Glutamatergic neuron (in vitro differentiated cells): Measurements from ENCODE around the gene ANXA3. TPM values are rescaled to one million over a fixed set of nuclear protein-coding genes. Genes with fewer than 3 reads are reported as not detected.

Experiments used
- DNase-seq: peaks from one replicate; pipeline ENCODE4 v3.0.0; 2022
- H3K27ac Mint-ChIP-seq: one replicate; pipeline ENCODE4 v1.8.0; 2020; ENCODE audit warnings: mild to moderate bottlenecking, mixed read lengths, inconsistent platforms; ENCODE audit not compliant: unreplicated experiment
- H3K27me3 Mint-ChIP-seq: one replicate; pipeline ENCODE4 v1.8.0; 2020; ENCODE audit warnings: mild to moderate bottlenecking, moderate library complexity, mixed read lengths, inconsistent platforms; ENCODE audit not compliant: unreplicated experiment
- H3K36me3 Mint-ChIP-seq: one replicate; pipeline ENCODE4 v1.8.0; 2020; ENCODE audit warnings: mild to moderate bottlenecking, mixed read lengths, inconsistent platforms; ENCODE audit not compliant: unreplicated experiment
- H3K4me1 Mint-ChIP-seq: one replicate; pipeline ENCODE4 v1.8.0; 2020; ENCODE audit warnings: mild to moderate bottlenecking, low read depth, mixed read lengths, inconsistent platforms; ENCODE audit not compliant: unreplicated experiment
- H3K4me3 Mint-ChIP-seq: one replicate; pipeline ENCODE4 v1.8.0; 2020; ENCODE audit warnings: mild to moderate bottlenecking, mixed read lengths, inconsistent platforms; ENCODE audit not compliant: unreplicated experiment
- H3K9me3 Mint-ChIP-seq: one replicate; pipeline ENCODE4 v1.8.0; 2020; ENCODE audit warnings: mild to moderate bottlenecking, moderate library complexity, mixed read lengths, inconsistent platforms; ENCODE audit not compliant: unreplicated experiment
- total RNA-seq: library from RNA; stranded (reverse); fragmentation: NEBNext Ultra II Directional; extraction: Animal tissue kit (Norgen Biotek cat#: 25700); gene quantifications from one replicate; pipeline ENCODE4 v1.2.1, GENCODE V29; 2021; ENCODE audit not compliant: unreplicated experiment
- TF ChIP-seq, protein P1 (sequence below): fragments of 200-600 bp; sonication (generic); IDR thresholded peaks from one replicate; pipeline ENCODE4 v1.5.0; 2021; ENCODE audit not compliant: partially characterized antibody, unreplicated experiment

ANXA3 gene
- total RNA-seq, 1 donor from 2014 or later, result not detected

DNA sequence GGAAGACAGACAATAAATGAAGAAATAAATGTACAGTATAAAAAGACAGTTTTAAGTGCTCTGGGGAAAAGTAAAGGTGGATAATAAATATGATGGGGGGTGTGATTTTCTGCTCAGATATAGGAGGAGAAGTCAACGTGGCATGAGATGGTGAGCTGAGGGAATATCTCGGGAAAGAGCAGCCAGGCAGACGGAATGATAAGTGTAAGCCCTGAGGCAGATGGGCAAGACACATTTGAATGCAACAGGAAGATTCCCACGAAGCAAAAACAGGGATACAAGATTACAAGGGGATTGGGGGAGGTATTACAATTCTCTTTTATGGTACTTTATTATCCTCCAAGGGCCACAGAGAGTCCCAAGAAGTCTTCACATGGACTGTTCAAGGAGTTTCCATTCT lies 11.1 kb downstream of the ANXA3 start:
- no peaks in the 10 kb centered on the region for H3K36me3 Mint-ChIP-seq
- no peaks in the 10 kb centered on the region for H3K9me3 Mint-ChIP-seq
- H3K4me3 Mint-ChIP-seq, result no peak overlapping the region
- no peak for DNase-seq
- TF ChIP-seq, protein P1, sequence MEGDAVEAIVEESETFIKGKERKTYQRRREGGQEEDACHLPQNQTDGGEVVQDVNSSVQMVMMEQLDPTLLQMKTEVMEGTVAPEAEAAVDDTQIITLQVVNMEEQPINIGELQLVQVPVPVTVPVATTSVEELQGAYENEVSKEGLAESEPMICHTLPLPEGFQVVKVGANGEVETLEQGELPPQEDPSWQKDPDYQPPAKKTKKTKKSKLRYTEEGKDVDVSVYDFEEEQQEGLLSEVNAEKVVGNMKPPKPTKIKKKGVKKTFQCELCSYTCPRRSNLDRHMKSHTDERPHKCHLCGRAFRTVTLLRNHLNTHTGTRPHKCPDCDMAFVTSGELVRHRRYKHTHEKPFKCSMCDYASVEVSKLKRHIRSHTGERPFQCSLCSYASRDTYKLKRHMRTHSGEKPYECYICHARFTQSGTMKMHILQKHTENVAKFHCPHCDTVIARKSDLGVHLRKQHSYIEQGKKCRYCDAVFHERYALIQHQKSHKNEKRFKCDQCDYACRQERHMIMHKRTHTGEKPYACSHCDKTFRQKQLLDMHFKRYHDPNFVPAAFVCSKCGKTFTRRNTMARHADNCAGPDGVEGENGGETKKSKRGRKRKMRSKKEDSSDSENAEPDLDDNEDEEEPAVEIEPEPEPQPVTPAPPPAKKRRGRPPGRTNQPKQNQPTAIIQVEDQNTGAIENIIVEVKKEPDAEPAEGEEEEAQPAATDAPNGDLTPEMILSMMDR, result no peak
- H3K27ac Mint-ChIP-seq, result no peak overlapping the region
- H3K4me1 Mint-ChIP-seq, result peaks cover 9% of the 10 kb centered on the region
- peaks cover 5% of the 10 kb centered on the region for H3K27me3 Mint-ChIP-seq

DNA sequence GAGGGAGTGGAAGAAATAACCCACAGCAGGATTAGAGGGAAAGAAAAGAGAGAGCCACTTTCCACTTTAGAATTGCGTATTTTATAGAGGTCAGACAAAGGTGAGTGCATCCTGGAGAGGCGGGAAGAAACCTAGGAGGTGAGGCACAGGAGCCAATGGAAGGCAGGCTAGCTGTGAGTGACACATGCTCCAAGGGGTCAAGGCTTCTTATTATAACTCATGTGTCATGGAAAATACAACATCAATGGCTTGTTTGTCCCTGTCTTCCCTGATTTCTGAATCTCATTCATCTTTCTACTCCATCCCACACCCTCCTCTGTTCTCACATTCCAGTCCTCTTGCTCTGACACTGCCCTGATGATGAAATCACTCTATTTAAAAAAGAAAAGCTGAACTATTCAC lies 14.4 kb downstream of the ANXA3 start:
- Mint-ChIP-seq H3K27me3 (peaks cover 5% of the 10 kb centered on the region), H3K4me1 (peaks cover 9% of the 10 kb centered on the region), H3K9me3 (no peaks in the 10 kb centered on the region), H3K27ac (no peak overlapping the region), H3K36me3 (no peaks in the 10 kb centered on the region), H3K4me3 (no peak overlapping the region)
- no peak for DNase-seq
- TF ChIP-seq, protein P1, result no peak

DNA sequence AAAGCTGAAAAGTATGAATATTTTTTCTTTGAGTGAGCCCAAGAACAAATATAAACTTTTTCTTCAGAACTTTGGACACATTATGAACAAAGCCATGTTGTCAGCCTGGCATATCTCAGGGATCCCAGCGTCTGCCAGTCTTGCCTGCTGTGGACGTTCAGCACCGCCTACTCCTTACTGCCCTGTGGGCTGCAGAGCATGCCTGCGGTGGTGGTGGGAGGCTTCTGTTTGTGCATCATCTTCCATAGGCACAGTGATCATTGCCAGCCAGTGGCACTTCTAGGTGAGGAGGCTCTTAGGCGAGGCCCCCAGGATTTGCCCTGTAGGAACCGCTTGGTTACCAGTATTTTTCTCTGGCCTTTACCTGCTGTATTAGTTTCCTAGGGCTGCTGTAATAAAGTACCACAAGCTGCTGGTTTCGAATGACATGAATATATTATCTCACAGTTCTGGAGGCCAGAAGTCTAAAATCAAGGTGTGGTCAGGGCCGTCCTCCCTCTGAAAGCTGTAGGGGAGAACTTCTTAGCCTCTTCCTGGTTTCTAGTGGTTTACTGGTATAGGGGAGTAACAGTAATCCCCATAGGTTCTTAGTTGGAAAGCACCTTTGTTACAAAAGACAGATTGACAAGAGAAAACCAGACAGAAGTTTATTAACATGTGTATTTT lies 15.4 kb downstream of the ANXA3 start:
- no peak overlapping the region for H3K4me3 Mint-ChIP-seq
- TF ChIP-seq, protein P1, result no peak
- no peaks in the 10 kb centered on the region for H3K36me3 Mint-ChIP-seq
- no peak overlapping the region for H3K27ac Mint-ChIP-seq
- H3K9me3 Mint-ChIP-seq, result no peaks in the 10 kb centered on the region
- DNase-seq, result no peak
- H3K4me1 Mint-ChIP-seq, result peaks cover 12% of the 10 kb centered on the region
- H3K27me3 Mint-ChIP-seq, result peaks cover 5% of the 10 kb centered on the region

DNA sequence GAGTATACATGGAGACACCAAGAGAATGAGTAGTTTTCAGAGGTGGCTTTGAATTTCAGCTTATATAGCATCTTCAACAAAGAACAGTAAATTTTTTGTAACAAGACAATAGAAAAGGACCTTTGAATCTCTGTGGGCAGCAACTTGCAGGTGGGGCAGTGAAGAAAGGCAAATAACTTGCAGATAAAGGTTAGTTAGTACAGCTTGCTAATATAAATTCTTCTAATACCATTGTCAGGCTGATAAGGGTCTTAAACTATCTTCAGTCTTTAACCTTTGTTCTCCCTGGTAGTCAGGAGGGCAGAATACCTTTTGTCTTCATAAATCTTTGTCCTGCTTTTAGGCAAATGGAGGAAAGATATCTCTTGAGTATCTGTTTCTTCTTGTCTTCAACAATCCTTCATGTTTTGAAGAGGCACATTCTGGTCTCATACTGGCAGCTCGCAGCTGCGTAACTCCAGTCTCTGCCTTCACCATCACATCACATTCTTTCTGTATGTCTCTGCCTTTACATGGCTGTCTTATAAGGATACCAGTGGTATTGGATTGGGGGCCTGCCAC lies 16.0 kb downstream of the ANXA3 start:
- DNase-seq, result no peak
- H3K27ac Mint-ChIP-seq, result no peak overlapping the region
- H3K4me3 Mint-ChIP-seq, result no peak overlapping the region
- H3K27me3 Mint-ChIP-seq, result peaks cover 5% of the 10 kb centered on the region
- TF ChIP-seq, protein P1, result no peak
- H3K36me3 Mint-ChIP-seq, result no peaks in the 10 kb centered on the region
- H3K9me3 Mint-ChIP-seq, result peaks cover 2% of the 10 kb centered on the region
- peaks cover 12% of the 10 kb centered on the region for H3K4me1 Mint-ChIP-seq

DNA sequence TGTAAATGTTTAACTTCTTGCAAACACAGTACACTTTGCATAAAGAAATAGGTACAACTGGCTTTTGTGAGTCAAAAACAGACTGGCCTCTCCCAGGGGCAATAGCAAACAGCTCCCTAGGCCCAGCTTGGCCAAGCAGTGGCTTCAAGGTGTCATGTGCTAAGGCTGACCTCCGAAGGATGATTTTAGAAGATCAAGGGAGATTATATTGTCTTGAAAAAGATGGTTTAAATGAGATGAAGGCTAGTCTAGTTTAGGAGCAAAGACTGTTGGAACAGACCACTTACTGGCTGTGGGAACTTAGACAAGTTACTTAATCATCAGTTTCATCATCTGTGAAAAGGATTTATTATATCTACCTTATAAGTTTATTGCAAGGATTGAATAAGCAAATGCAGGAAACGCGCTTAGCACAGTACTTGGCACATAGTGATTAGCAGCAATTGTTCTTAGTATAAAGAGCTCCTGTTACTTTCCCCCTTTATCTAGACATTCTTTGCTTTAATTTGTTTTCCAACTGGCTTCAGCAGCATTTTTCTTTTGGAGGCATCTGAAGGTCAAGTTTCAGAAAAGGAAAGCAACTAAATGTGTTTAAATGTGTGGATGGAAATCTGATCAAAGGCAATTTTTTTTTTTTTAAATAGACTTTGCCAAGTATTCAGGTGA lies 17.2 kb downstream of the ANXA3 start:
- no peak for DNase-seq
- TF ChIP-seq, protein P1, result no peak
- H3K27ac Mint-ChIP-seq, result no peak overlapping the region
- H3K4me3 Mint-ChIP-seq, result no peak overlapping the region
- H3K36me3 Mint-ChIP-seq, result no peaks in the 10 kb centered on the region
- peaks cover 2% of the 10 kb centered on the region for H3K9me3 Mint-ChIP-seq
- H3K27me3 Mint-ChIP-seq, result peaks cover 2% of the 10 kb centered on the region
- H3K4me1 Mint-ChIP-seq, result peaks cover 7% of the 10 kb centered on the region
